Peyer's patch (tissue), 4 donors: ENCODE measurements around the gene HECTD2.

Experiments
- CTCF ChIP-seq, 6 experiments: fragments of 450-650 bp in 4 of 6; fragments of 200-600 bp in 2 of 6; sonication (generic) in 1 of 6; IDR thresholded peaks; one replicate each; pipeline ENCODE4 v1.5.1; 2017 to 2019; ENCODE audit warnings: antibody characterized with exemption in 6 of 6, mild to moderate bottlenecking in 3 of 6, moderate library complexity in 1 of 6
- POLR2A ChIP-seq, 2 donors: fragments of 450-650 bp; IDR thresholded peaks; one replicate each; pipeline ENCODE4 v1.5.1; 2017; ENCODE audit warnings: antibody characterized with exemption in 2 of 2, mild to moderate bottlenecking in 2 of 2, moderate library complexity in 2 of 2

DNA sequence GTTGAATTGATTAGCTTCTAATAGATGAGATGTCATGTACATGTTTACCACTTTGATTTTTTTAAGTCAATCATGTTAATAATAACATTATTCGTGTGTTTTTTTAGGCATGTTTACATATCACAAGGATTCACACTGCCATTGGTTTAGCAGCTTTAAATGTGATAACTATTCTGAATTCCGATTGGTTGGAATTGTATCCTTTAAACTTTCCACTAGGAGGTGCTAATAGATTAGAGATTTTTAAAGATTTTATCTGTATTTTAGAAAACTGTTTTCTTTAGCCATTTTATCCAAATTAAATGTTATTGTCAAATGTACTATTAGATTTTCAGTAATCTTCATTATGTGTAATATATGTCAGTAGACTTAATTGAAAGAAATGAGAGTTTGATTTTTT lies 83.2 kb downstream of the HECTD2 start:
- TF ChIP-seq CTCF (IDR thresholded peaks at IDR 0.05) (peak in 5 of 6 experiments; percentile 25 to 67 (median 55)), POLR2A (IDR thresholded peaks at IDR 0.05) (no peak)
